Lung (tissue), 12 donors: ENCODE results near the gene PTMA. TPM values are rescaled to one million over a fixed set of nuclear protein-coding genes. Genes with fewer than 3 reads are reported as not detected.

ENCODE experiments used
- ATAC-seq: fragments of 200-7000 bp; cut with Tn5 transposase; one replicate; pipeline ENCODE4 v1.9.1; 2020; ENCODE audit warnings: moderate number of reproducible peaks; ENCODE audit not compliant: insufficient read depth, low FRiP score
- DNase-seq, 3 donors: peaks; one replicate each; pipeline ENCODE4 v3.0.0-alpha.2; 2013 to 2017
- H3K27ac ChIP-seq, 2 donors: one replicate each; pipeline ENCODE4 v1.5.1; 2013; ENCODE audit warnings: mild to moderate bottlenecking in 2 of 2, moderate library complexity in 2 of 2, control low read depth in 1 of 2, inconsistent platforms in 1 of 2, low read depth in 1 of 2, low read length in 1 of 2
- H3K27me3 ChIP-seq, 3 donors: one replicate each; pipeline ENCODE4 v1.5.1; 2013; ENCODE audit warnings: low read length in 2 of 3; ENCODE audit not compliant: control insufficient read depth in 3 of 3, insufficient read depth in 3 of 3
- H3K36me3 ChIP-seq, 4 donors: one replicate each; pipeline ENCODE4 v1.5.1; 2013; ENCODE audit warnings: low read length in 4 of 4, mild to moderate bottlenecking in 1 of 4, moderate library complexity in 1 of 4; ENCODE audit not compliant: control insufficient read depth in 4 of 4, insufficient read depth in 4 of 4
- H3K4me1 ChIP-seq, 5 donors: one replicate each; pipeline ENCODE4 v1.5.1; 2013; ENCODE audit warnings: low read length in 5 of 5, mild to moderate bottlenecking in 2 of 5, moderate library complexity in 1 of 5; ENCODE audit not compliant: control insufficient read depth in 5 of 5, insufficient read depth in 5 of 5
- H3K4me3 ChIP-seq: one replicate; pipeline ENCODE4 v1.5.1; 2013; ENCODE audit warnings: mild to moderate bottlenecking, control low read depth, moderate library complexity
- H3K9ac ChIP-seq, 2 donors: one replicate each; pipeline ENCODE4 v1.5.1; 2013; ENCODE audit warnings: low read length in 2 of 2, control low read depth in 1 of 2; ENCODE audit not compliant: insufficient read depth in 1 of 2
- H3K9me3 ChIP-seq, 4 donors: one replicate each; pipeline ENCODE4 v1.5.1; 2013; ENCODE audit warnings: low read length in 3 of 4, mild to moderate bottlenecking in 1 of 4, moderate library complexity in 1 of 4; ENCODE audit not compliant: control insufficient read depth in 4 of 4, insufficient read depth in 3 of 4
- CTCF ChIP-seq: IDR thresholded peaks from 2 replicates; pipeline ENCODE4 v1.5.1; 2012; ENCODE audit warnings: mild to moderate bottlenecking; ENCODE audit errors: control extremely low read depth, extremely low read depth
- WGBS, 2 donors: extraction: QIAGEN DNeasy Blood & Tissue Kit; methylation state at CpG; one replicate each; pipeline ENCODE4 v1.1.7; 2013; 5-methylcytosine and 5-hydroxymethylcytosine counted together
- polyA plus RNA-seq, 2 donors: library from polyadenylated mRNA; stranded (reverse); fragments of 200-250 nt; gene quantifications; one replicate each; pipeline ENCODE4 v1.2.1, GENCODE V29; 2013
- total RNA-seq, 2 donors: library from RNA; depleted of rRNA in 1 of 2; stranded (reverse); fragments of >200 nt in 1 of 2; gene quantifications; one replicate each; pipeline ENCODE4 v1.2.1, GENCODE V29; 2014 to 2021
- donor health status: control.
- donor health status: control.
- donor health status: Bipolar disorder and iron deficiency.
- donor health status: healthy.
- donor health status: DM: yes; HTN: yes; CAD: no.

Gene PTMA
- total and polyA plus RNA-seq, 4 donors = 755 to 1,655 (median 1,279) TPM

- no peak overlapping the region for H3K27ac ChIP-seq
- H3K36me3 ChIP-seq = peaks cover 0 to 18% (median 14%) of the 10 kb centered on the region in 4 donors
- H3K4me3 ChIP-seq = no peak overlapping the region
- peaks cover 0 to 2% (median 0%) of the 10 kb centered on the region in 4 donors for H3K9me3 ChIP-seq
- H3K9ac ChIP-seq = no peak overlapping the region
- WGBS, 2 donors = 88 to 92% methylated on average over 4 of the region's 4 CpGs
- H3K4me1 ChIP-seq = no peaks in the 10 kb centered on the region
- H3K27me3 ChIP-seq = no peaks in the 10 kb centered on the region
- ATAC-seq = no peak
- no peak for TF ChIP-seq CTCF
- DNase-seq = no peak
These were observed 24.3 kb downstream of the PTMA start for GRCh38 chr2:231732604-231733003.

GRCh38 chr2:231737761-231738160 is 29.4 kb downstream of the PTMA start:
- no peak for TF ChIP-seq CTCF
- 94 to 97% methylated on average over 7 of the region's 7 CpGs for WGBS, 2 donors
- Histone ChIP-seq H3K4me3 (no peak overlapping the region), H3K9ac (no peak overlapping the region), H3K27ac (no peak overlapping the region), H3K27me3 (no peaks in the 10 kb centered on the region), H3K9me3 (peaks cover 0 to 2% (median 0%) of the 10 kb centered on the region in 4 donors), H3K36me3 (peaks cover 0 to 21% (median 10%) of the 10 kb centered on the region in 4 donors), H3K4me1 (no peaks in the 10 kb centered on the region)
- DNase-seq = no peak
- ATAC-seq = no peak

- DNase-seq = no peak
- H3K36me3 ChIP-seq = peaks cover 0 to 3% (median 0%) of the 10 kb centered on the region in 4 donors
- no peak for ATAC-seq
- no peaks in the 10 kb centered on the region for H3K27me3 ChIP-seq
- TF ChIP-seq CTCF = no peak
- H3K9ac ChIP-seq = no peak overlapping the region
- WGBS, 2 donors = 73 to 86% methylated on average over 9 of the region's 9 CpGs
- no peaks in the 10 kb centered on the region for H3K9me3 ChIP-seq
- no peak overlapping the region for H3K27ac ChIP-seq
- no peak overlapping the region for H3K4me3 ChIP-seq
- no peaks in the 10 kb centered on the region for H3K4me1 ChIP-seq
These were observed 35.2 kb downstream of the PTMA start for GRCh38 chr2:231743376-231744116.
